Suprapubic skin (tissue), 4 donors: ENCODE data around the gene COL4A6.

ENCODE experiments used
- EP300 ChIP-seq: sonication (generic); formaldehyde crosslinking; IDR thresholded peaks from one replicate; pipeline ENCODE4 v1.6.1; 2017; ENCODE audit warnings: antibody characterized with exemption
- POLR2A ChIP-seq, 2 donors: fragments of 450-650 bp; IDR thresholded peaks; one replicate each; pipeline ENCODE4 v1.6.1; 2017; ENCODE audit warnings: antibody characterized with exemption in 2 of 2, mild to moderate bottlenecking in 2 of 2, moderate library complexity in 2 of 2
- POLR2AphosphoS5 ChIP-seq, 3 donors: sonication (generic); formaldehyde crosslinking; IDR thresholded peaks; one replicate each; pipeline ENCODE4 v1.6.1; 2017; ENCODE audit warnings: antibody characterized with exemption in 3 of 3
- TF ChIP-seq, protein P1 (sequence below), 2 donors: fragments of 200-600 bp in 1 of 2; fragments of 450-650 bp in 1 of 2; sonication (generic) in 1 of 2; IDR thresholded peaks; one replicate each; pipeline ENCODE4 v1.5.1; 2016 to 2019; ENCODE audit warnings: antibody characterized with exemption in 2 of 2, mild to moderate bottlenecking in 1 of 2, moderate library complexity in 1 of 2

DNA sequence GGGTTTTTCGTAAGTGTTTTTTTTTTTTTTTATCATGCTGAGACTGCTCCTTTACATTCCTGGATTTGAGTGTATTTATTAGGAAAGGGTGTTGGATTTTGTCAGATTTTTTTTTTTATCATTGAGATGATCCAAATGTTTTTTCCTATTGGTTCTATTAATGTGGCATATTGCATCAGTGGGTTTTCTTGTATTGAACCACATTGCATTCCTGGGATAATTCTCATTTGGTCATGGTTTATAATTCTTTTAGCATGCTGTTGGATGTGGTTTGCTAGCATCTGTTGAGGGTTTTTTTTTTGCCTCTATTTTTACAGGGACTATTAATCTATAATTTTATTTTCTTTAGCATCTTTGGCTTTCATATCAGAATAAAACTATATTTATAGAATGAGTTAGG, 30.3 kb upstream of the COL4A6 start:
- TF ChIP-seq EP300 (no peak), POLR2A (IDR thresholded peaks at IDR 0.05) (no peak), POLR2AphosphoS5 (IDR thresholded peaks at IDR 0.05) (no peak)
- TF ChIP-seq, protein P1, sequence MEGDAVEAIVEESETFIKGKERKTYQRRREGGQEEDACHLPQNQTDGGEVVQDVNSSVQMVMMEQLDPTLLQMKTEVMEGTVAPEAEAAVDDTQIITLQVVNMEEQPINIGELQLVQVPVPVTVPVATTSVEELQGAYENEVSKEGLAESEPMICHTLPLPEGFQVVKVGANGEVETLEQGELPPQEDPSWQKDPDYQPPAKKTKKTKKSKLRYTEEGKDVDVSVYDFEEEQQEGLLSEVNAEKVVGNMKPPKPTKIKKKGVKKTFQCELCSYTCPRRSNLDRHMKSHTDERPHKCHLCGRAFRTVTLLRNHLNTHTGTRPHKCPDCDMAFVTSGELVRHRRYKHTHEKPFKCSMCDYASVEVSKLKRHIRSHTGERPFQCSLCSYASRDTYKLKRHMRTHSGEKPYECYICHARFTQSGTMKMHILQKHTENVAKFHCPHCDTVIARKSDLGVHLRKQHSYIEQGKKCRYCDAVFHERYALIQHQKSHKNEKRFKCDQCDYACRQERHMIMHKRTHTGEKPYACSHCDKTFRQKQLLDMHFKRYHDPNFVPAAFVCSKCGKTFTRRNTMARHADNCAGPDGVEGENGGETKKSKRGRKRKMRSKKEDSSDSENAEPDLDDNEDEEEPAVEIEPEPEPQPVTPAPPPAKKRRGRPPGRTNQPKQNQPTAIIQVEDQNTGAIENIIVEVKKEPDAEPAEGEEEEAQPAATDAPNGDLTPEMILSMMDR (IDR thresholded peaks at IDR 0.05): no peak
